ENCODE measurements around the gene CDC37.

- TF ChIP-seq CTCF (IDR thresholded peaks at IDR 0.05) (no peak), POLR2A (IDR thresholded peaks at IDR 0.05) (no peak)
Measured at GRCh38 chr19:10449037-10449436, 45.7 kb upstream of the CDC37 start.

Measured in esophagus squamous epithelium (tissue), 4 donors.